ENCODE results near the gene RPL36.

RPL36 gene

DNA sequence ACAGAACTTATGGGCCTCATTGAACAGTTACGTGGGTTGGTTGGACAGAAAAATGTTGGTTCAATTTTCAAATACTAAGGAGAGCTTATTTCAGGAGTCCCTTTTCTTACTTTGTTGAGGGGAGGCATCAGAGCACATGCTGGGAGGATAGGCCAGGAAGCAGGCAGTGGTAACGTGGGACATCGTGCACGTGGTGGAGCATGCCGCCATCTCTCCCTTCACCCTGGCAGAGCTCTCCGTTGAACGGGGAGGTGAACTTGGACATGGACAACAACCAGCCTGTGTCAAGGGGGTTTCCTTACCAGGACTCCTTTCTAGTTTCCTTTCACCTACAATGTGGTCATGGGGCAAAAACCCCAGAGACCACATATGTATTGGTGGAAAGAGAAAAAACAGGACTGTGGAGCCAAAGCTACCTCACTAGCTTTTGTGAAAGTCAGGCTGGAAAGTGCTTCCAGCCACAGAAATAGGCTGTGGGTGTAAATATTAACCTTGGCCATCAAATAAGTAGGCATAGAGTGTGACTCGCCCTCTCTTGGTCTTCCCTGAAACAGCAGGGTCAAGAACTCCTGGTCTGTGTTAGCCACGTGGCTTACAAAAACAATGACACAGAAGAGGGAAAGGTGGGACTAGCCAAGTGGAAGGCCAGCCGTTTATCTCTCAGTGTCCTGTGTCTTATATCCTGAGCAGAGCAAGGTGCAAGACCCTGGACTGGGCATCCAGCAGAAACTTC is 24.1 kb upstream of the RPL36 start:
- no peak for TF ChIP-seq POLR2A (IDR thresholded peaks at IDR 0.05; ENCODE audit: low read depth, low read length)
- FAIRE-seq (peak; percentile 65), DNase-seq (ENCODE audit: insufficient read length, low spot score) (peak; percentile 71)

DNA sequence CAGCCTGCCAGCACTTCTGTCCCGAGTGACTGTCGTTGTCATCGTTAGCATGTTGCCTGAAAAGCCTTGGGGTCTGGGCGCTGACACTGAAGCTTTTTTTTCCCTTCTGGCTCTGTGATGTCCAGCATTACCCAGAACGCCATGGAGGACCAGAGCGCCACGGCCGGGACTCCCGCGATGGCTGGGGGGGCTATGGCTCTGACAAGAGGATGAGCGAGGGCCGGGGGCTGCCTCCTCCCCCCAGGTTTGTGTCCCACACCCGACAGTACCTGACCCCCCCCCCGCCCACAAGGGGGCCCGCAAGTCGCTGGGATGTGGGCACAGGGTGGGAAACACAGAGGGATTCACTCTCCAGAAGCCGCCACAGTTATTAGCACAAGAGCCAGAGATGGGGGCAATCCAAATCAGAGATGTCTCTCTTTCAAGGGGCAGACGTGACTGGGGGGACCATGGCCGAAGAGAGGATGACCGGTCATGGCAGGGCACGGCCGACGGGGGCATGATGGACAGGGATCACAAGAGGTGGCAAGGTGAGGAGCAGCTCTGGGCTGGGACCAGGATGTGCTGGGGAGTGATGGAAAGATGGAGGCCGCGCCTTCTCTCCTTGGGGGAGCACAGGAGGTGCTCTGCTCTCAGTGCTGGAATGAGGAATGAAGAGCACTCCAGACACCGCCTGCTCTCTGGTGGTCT is 23.0 kb upstream of the RPL36 start:
- DNase-seq (ENCODE audit: insufficient read length, low spot score) (no peak), FAIRE-seq (no peak)
- TF ChIP-seq POLR2A (IDR thresholded peaks at IDR 0.05; ENCODE audit: low read depth, low read length) = no peak

DNA sequence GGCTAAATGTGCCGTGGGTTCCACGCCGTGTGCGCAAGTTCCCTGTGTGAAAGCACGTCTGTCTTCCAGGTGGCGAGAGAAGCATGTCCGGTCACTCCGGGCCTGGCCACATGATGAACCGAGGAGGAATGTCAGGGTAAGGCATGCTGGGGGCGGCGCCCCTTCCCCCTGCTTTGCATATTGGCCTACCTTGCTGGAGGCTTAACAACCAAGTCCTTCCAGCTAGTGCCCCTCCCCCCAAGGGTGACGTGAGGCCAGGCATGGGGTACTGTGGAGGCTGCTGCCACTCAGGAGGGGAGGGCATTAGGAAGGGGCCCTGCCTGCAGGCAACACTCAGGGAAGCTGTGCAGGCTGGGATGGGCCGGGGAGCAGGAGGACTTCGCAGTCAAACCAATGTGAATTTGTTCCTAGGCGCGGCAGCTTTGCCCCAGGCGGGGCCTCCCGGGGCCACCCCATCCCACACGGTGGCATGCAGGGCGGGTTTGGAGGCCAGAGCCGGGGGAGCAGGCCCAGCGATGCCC is 22.3 kb upstream of the RPL36 start:
- FAIRE-seq (no peak), DNase-seq (ENCODE audit: insufficient read length, low spot score) (no peak)
- TF ChIP-seq POLR2A (IDR thresholded peaks at IDR 0.05; ENCODE audit: low read depth, low read length) = no peak

DNA sequence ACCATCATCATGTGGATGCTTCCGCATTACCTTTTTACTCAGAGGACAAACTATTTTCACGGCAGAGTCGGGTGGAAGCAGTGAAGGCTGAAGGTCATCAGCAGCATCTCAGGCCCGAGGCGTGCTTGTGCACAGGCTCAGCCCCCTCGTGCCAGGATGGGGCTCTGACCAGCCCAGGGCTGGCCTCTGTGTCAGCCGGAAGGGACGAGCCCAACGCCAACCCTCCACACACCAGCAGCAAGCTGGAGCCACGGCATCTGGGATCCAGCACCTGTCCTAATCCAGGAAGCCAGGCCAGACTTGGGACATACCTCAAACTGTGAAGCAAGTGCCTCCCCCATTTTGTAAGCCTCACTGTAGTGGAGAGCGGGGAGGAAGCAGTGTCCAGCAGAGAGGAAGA is 20.9 kb upstream of the RPL36 start:
- FAIRE-seq (no peak), DNase-seq (ENCODE audit: insufficient read length, low spot score) (no peak)
- no peak for TF ChIP-seq POLR2A (IDR thresholded peaks at IDR 0.05; ENCODE audit: low read depth, low read length)

DNA sequence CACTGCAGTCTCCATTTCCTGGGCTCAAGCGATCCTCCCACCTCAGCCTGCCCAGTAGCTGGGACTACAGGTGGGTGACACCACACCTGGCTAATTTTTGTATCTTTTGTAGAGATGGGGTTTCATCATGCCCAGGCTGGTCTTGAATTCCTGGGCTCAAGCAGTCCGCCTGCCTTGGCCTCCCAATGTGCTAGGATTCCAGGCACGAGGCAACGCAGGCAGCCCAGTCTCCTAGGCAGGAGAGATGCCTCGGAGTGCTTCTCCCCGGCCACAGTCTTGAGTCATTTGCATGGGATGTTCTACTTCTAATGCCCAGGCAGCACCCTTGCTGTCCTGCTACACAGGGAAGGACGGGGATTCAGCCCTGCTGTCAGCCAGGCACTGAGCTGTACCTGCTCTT is 18.5 kb upstream of the RPL36 start:
- DNase-seq (ENCODE audit: insufficient read length, low spot score) = no peak
- TF ChIP-seq POLR2A (IDR thresholded peaks at IDR 0.05; ENCODE audit: low read depth, low read length) = no peak
- FAIRE-seq = no peak

DNA sequence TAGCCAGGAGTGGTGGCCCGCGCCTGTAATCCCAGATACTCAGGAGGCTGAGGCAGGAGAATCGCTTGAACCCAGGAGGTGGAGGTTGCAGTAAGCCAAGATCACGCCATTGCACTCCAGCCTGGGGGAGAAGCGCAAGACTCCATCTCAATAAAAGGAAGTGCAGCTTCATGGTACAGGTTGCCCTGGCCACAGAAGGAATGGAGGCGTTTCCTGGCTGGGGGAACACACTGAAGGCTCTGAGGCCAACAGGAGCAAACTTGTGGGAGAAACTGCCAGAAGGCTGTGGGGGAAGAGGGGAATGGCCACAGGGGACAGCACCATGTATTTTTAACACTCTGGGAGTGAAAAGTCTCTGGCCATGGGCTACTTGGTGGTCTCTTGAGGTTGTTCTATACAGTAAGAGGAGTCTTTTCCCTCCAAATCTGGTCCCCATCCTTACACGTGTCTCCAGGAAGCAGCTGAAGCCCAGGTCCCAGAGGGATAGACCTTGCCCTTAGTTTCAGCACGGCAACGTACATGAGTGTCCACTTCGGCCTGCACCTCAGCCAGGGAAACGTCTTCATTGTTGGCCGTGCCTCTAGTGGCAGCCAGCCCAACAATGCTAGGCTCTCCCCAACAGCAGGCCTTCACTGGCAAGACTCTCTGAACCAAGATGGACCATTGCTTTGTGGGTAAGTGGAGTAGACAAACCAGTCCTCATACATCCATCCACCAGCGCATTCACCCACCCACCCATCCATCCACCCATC is 17.2 kb upstream of the RPL36 start:
- no peak for TF ChIP-seq POLR2A (IDR thresholded peaks at IDR 0.05; ENCODE audit: low read depth, low read length)
- DNase-seq (ENCODE audit: insufficient read length, low spot score) (no peak), FAIRE-seq (no peak)

DNA sequence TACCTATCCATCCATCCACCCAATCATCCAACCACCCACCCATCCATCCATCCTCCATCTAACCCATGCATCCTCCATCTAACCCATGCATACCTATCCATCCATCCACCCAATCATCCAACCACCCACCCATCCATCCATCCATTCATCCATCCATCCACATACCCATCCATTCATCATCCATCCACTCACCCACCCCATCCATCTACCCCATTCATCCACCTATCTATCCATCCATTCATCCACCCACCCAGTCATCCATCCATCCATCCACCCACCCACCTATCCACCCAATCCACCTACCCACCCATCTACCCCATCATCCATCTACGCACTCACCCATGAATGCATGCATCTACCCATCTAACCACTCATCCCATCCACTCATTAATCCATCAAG is 16.3 kb upstream of the RPL36 start:
- no peak for FAIRE-seq
- DNase-seq (ENCODE audit: insufficient read length, low spot score) = no peak
- TF ChIP-seq POLR2A (IDR thresholded peaks at IDR 0.05; ENCODE audit: low read depth, low read length) = no peak

DNA sequence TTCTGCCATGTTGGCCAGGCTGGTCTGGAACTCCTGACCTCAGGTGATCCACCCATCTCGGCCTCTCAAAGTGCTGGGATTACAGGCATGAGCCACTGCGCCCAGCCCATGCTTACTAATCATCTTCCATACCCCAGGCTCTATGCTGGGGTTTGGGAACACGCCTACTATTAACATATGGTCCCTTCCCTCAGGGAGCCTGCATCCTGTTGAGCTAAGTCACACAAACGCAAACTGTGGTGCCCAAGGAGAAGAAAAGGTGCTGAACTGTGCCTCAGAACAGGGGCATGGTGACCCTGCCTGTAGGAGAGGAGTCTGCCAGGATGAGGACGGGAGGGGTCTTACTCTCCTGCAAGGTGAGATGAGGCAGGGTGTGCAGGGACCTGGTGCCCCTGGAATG is 15.4 kb upstream of the RPL36 start:
- FAIRE-seq = no peak
- DNase-seq (ENCODE audit: insufficient read length, low spot score) = no peak
- no peak for TF ChIP-seq POLR2A (IDR thresholded peaks at IDR 0.05; ENCODE audit: low read depth, low read length)

DNA sequence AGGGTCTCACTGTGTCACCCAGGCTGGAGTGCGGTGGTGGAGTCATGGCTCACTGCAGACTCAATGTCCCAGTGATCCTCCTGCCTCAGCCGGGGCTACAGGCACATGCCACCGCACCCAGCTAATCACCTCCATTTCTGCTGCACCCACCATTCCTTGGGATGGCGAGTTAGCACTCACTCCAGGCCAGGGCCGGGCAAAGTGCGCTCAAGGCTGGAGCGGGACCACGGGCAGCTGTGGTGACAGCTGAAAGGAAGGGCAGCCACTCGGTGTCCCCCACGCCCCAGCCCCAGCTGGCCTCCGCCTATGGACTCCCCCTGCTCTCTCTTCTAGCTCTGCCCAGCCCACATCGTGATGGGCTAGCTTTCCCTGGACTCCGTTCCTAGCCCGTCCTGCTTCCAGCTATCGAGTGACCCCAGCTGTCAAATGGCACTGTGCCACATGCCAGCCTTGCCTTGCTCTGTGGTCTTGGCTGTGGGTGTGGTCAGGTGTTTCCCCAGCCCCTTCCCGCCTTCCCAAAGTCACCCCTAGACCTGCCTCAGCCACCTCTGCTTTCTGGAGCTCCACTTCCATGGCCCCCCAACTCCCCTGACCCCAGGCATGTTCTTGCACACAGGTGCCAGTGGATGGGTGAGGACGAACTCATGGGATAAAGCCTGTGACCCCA is 13.9 kb upstream of the RPL36 start:
- no peak for TF ChIP-seq POLR2A (IDR thresholded peaks at IDR 0.05; ENCODE audit: low read depth, low read length)
- FAIRE-seq = no peak
- no peak for DNase-seq (ENCODE audit: insufficient read length, low spot score)

DNA sequence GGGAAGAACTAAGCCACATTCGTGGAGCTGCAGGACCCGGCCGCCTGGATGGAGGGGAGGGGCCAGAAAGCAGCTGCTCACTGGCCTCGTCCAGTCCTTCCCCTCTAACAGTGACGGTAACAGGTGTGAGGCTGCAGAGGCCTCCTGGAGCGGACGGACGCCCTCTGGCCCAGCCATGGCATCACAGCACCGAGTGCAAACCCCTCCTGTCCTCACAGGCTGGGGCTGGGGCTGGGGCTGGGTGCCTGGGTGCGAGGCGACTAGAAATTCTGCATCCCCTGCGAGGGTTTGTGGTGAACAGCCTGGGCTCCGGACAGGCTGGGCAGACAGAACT is 13.4 kb upstream of the RPL36 start:
- FAIRE-seq (no peak), DNase-seq (ENCODE audit: insufficient read length, low spot score) (no peak)
- no peak for TF ChIP-seq POLR2A (IDR thresholded peaks at IDR 0.05; ENCODE audit: low read depth, low read length)

DNA sequence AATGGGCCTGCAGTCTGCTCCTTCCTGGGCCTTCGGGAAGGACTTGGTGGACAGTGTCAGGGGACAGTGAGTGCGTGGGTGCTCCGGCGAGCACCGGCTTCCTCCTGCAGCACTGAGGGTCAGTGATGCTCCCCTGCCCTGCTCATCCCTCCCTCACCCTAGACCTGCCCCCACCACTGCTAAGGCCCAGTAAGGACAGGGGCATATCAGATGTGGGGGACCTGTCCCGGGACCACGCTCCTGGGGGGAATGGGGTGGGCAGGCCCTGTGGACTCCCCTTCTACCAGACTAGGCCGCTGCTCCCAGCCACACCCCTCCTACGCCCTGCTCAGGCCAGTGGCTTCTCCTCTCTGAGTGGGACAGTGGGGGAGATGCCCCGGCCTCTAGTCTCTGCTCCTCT is 13.0 kb upstream of the RPL36 start:
- TF ChIP-seq POLR2A (IDR thresholded peaks at IDR 0.05; ENCODE audit: low read depth, low read length) = no peak
- DNase-seq (ENCODE audit: insufficient read length, low spot score) = no peak
- no peak for FAIRE-seq

DNA sequence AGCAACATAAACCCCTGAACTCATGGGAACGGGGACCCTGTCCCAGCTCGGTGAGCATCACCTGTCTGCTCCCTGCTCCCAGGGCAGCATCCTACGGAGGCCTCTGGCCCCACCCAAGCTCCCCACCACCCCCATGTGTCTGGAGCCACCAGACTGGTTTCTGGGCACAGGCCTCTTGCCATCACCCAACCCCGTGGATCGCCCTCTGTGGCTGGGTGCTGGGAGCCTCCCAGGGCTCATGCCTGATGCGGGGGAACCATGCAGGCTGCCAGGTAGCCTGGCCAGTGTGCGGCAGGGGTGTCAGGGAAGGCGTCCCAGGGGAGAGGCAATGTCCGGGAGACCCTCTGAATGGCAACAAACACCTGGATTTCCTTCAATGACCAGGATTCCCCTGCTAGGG is 12.5 kb upstream of the RPL36 start:
- FAIRE-seq = no peak
- DNase-seq (ENCODE audit: insufficient read length, low spot score) = no peak
- TF ChIP-seq POLR2A (IDR thresholded peaks at IDR 0.05; ENCODE audit: low read depth, low read length) = no peak

DNA sequence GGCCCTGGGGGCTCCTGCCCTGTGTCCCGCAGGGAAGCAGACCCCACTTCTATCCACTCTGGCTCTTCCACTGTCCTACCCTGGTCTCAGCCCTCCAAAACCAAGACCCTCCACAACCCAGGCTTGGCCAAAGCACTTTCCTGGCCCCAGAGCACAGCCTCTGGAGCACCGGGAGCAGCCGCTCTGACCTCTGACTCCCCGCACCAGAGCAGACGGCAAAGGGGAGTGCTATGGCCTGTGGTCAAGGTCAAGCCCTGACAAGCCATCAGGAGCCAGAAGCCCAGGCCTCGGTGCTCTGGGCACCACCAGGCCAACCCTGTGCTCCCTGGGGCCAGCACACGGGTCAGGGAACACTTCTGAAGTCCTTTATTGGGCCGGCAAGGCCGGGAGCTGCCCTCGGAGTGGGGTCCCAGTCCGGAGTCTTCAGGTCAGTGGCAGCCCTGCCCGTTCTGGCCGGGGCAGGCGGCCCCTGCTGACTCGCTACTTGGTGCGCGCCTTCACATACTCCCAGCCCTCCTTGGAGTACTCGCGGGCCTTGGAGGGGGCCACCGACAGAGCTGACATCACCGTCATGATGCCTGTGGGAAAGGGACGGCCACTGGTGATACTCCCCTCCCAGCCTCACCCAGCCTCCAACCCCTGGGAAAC is 11.9 kb upstream of the RPL36 start:
- no peak for TF ChIP-seq POLR2A (IDR thresholded peaks at IDR 0.05; ENCODE audit: low read depth, low read length)
- FAIRE-seq (no peak), DNase-seq (ENCODE audit: insufficient read length, low spot score) (no peak)

All from H54 (cell line).